HEK293 (cell line): ENCODE measurements around the gene TTC24.

Source experiments
- HOXA7 ChIP-seq: sonication (generic); formaldehyde crosslinking; IDR thresholded peaks from 2 replicates; pipeline ENCODE4 v1.8.1; 2022; ENCODE audit warnings: missing genetic modification reagents, borderline replicate concordance
- MYNN ChIP-seq: fragments of 450-650 bp; formaldehyde crosslinking; IDR thresholded peaks from 2 replicates; pipeline ENCODE4 v1.5.1; 2016; ENCODE audit warnings: missing biosample characterization, missing genetic modification characterization, borderline replicate concordance
- PRDM1 ChIP-seq: fragments of 450-650 bp; formaldehyde crosslinking; IDR thresholded peaks from 2 replicates; pipeline ENCODE4; 2016; ENCODE audit warnings: missing biosample characterization, missing genetic modification characterization
- REPIN1 ChIP-seq: fragments of 450-650 bp; formaldehyde crosslinking; IDR thresholded peaks from 2 replicates; pipeline ENCODE4 v1.5.1; 2017; ENCODE audit warnings: missing biosample characterization, missing genetic modification characterization, low read depth
- SETDB1 ChIP-seq: IDR thresholded peaks from one replicate; pipeline ENCODE4 v1.6.1; 2017; ENCODE audit warnings: mild to moderate bottlenecking, low read length, moderate library complexity, mixed read lengths; ENCODE audit not compliant: insufficient read length
- YY1 ChIP-seq: fragments of 450-650 bp; formaldehyde crosslinking; IDR thresholded peaks from 2 replicates; pipeline ENCODE4 v1.5.1; 2018; ENCODE audit warnings: missing biosample characterization, missing genetic modification characterization
- ZFP41 ChIP-seq: fragments of 450-650 bp; formaldehyde crosslinking; IDR thresholded peaks from 2 replicates; pipeline ENCODE4 v1.5.1; 2016; ENCODE audit warnings: missing biosample characterization, missing genetic modification characterization, borderline replicate concordance
- ZNF416 ChIP-seq: fragments of 450-650 bp; formaldehyde crosslinking; IDR thresholded peaks from 2 replicates; pipeline ENCODE4 v1.5.1; 2016; ENCODE audit warnings: missing biosample characterization, missing genetic modification characterization
- ZNF610 ChIP-seq: fragments of 450-650 bp; formaldehyde crosslinking; IDR thresholded peaks from 2 replicates; pipeline ENCODE4 v1.5.1; 2016; ENCODE audit warnings: missing biosample characterization, missing genetic modification characterization, borderline replicate concordance
- ZNF629 ChIP-seq: fragments of 450-650 bp; formaldehyde crosslinking; IDR thresholded peaks from 2 replicates; pipeline ENCODE4 v1.5.1; 2017; ENCODE audit warnings: missing biosample characterization, missing genetic modification characterization
- TF ChIP-seq, protein P1 (sequence below): fragments of 450-650 bp; formaldehyde crosslinking; IDR thresholded peaks from 2 replicates; pipeline ENCODE4 v1.5.1; 2016; ENCODE audit warnings: missing biosample characterization, missing genetic modification characterization

DNA sequence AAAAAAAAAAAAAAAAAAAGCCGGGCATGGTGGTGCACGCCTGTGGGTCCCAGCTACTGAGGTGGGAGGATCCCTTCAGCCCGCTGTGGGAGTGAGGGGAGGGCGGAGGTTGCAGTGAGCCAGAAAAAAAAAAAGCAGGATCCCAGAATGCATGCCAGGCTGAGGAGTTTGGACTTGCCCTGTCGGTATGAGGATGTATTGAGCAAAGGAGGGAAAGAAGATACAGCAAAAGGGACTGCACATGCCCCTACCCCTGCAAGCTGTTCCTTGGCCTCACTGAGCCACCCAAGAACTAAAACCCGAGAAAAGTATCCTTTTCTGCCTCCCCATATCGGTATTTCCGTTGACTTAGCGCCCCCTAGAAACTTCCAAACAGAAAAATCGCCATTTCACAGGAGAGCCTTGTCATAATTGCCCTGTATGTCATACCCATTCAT, 23.1 kb downstream of the TTC24 start:
- TF ChIP-seq ZNF416 (tag by site-specific recombination), result no peak
- TF ChIP-seq, protein P1, sequence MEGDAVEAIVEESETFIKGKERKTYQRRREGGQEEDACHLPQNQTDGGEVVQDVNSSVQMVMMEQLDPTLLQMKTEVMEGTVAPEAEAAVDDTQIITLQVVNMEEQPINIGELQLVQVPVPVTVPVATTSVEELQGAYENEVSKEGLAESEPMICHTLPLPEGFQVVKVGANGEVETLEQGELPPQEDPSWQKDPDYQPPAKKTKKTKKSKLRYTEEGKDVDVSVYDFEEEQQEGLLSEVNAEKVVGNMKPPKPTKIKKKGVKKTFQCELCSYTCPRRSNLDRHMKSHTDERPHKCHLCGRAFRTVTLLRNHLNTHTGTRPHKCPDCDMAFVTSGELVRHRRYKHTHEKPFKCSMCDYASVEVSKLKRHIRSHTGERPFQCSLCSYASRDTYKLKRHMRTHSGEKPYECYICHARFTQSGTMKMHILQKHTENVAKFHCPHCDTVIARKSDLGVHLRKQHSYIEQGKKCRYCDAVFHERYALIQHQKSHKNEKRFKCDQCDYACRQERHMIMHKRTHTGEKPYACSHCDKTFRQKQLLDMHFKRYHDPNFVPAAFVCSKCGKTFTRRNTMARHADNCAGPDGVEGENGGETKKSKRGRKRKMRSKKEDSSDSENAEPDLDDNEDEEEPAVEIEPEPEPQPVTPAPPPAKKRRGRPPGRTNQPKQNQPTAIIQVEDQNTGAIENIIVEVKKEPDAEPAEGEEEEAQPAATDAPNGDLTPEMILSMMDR, result no peak
- TF ChIP-seq PRDM1 (tag by site-specific recombination), result no peak
- no peak for TF ChIP-seq REPIN1 (tag by site-specific recombination)
- TF ChIP-seq ZFP41 (tag by site-specific recombination), result no peak
- TF ChIP-seq ZNF610 (tag by site-specific recombination), result no peak
- no peak for TF ChIP-seq HOXA7 (CRISPR knock-in tag)
- no peak for TF ChIP-seq SETDB1
- no peak for TF ChIP-seq YY1 (tag by site-specific recombination)
- TF ChIP-seq ZNF629 (tag by site-specific recombination), result no peak; the same call in 1 of the 2 replicates
- TF ChIP-seq MYNN, result no peak
